H1 (cell line): ENCODE data around the gene SERINC5. TPM values are rescaled to one million over a fixed set of nuclear protein-coding genes. Genes with fewer than 3 reads are reported as not detected.

ENCODE experiments used
- TAF1 ChIP-seq: IDR thresholded peaks from 2 replicates; pipeline ENCODE4 v1.6.1; 2011; ENCODE audit warnings: mild to moderate bottlenecking, low read depth, low read length
- polyA plus RNA-seq, 7 experiments: library from polyadenylated mRNA; depleted of rRNA in 3 of 7; stranded (reverse) in 5 of 7; unstranded in 2 of 7; fragments of >200 nt in 5 of 7; fragments of 200-250 nt in 2 of 7; gene quantifications; 1 replicate in 5 of 7; 2 replicates in 1 of 7; 4 replicates in 1 of 7; pipeline versions ENCODE4 v1.2.1 to v1.2.3, GENCODE V29; 2011 to 2013; ENCODE audit warnings: missing spikeins in 2 of 7, mixed read lengths in 2 of 7
- total RNA-seq: library from RNA; stranded (reverse); fragmentation: NEBNext Ultra II Directional; extraction: Animal tissue kit (Norgen Biotek cat#: 25700); gene quantifications from 2 replicates; pipeline ENCODE4 v1.2.1, GENCODE V29; 2021
- TF ChIP-seq, protein P1 (sequence below): fragments of 300-600 bp; sonication (generic); IDR thresholded peaks from 2 replicates; pipeline ENCODE4 v1.7.1; 2012; ENCODE audit warnings: low read length, moderate library complexity, mild to moderate bottlenecking, inconsistent platforms; ENCODE audit not compliant: insufficient replicate concordance
- TF ChIP-seq, protein P2 (sequence below): IDR thresholded peaks from 2 replicates; pipeline ENCODE4 v1.6.1; 2011; ENCODE audit warnings: low read length, improper control_type of control experiment

SERINC5 gene
- total and polyA plus RNA-seq, 2 of the 8 experiments (the other 6 are each of a cell fraction or from before 2014, with no cell fraction given) = 32.2 to 149 TPM

DNA sequence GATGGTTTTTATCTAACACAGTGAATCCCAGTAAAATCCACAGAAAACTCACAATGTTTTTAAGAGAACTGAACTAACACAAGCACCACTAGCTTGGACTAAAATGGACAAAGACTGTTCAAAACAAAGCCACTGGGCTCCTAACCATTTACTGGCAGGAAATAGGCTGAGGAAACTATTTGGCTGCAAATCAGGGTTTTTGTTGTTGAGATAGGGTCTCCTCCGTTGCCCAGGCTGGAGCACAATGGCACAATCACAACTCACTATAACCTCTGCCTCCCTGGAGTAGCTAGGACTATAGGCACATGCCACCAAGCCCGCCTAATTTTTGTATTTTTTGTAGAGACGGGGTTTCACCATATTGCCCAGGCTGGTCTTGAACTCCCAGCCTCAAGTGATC is 121.0 kb downstream of the SERINC5 start (continued):
- TF ChIP-seq, protein P1, sequence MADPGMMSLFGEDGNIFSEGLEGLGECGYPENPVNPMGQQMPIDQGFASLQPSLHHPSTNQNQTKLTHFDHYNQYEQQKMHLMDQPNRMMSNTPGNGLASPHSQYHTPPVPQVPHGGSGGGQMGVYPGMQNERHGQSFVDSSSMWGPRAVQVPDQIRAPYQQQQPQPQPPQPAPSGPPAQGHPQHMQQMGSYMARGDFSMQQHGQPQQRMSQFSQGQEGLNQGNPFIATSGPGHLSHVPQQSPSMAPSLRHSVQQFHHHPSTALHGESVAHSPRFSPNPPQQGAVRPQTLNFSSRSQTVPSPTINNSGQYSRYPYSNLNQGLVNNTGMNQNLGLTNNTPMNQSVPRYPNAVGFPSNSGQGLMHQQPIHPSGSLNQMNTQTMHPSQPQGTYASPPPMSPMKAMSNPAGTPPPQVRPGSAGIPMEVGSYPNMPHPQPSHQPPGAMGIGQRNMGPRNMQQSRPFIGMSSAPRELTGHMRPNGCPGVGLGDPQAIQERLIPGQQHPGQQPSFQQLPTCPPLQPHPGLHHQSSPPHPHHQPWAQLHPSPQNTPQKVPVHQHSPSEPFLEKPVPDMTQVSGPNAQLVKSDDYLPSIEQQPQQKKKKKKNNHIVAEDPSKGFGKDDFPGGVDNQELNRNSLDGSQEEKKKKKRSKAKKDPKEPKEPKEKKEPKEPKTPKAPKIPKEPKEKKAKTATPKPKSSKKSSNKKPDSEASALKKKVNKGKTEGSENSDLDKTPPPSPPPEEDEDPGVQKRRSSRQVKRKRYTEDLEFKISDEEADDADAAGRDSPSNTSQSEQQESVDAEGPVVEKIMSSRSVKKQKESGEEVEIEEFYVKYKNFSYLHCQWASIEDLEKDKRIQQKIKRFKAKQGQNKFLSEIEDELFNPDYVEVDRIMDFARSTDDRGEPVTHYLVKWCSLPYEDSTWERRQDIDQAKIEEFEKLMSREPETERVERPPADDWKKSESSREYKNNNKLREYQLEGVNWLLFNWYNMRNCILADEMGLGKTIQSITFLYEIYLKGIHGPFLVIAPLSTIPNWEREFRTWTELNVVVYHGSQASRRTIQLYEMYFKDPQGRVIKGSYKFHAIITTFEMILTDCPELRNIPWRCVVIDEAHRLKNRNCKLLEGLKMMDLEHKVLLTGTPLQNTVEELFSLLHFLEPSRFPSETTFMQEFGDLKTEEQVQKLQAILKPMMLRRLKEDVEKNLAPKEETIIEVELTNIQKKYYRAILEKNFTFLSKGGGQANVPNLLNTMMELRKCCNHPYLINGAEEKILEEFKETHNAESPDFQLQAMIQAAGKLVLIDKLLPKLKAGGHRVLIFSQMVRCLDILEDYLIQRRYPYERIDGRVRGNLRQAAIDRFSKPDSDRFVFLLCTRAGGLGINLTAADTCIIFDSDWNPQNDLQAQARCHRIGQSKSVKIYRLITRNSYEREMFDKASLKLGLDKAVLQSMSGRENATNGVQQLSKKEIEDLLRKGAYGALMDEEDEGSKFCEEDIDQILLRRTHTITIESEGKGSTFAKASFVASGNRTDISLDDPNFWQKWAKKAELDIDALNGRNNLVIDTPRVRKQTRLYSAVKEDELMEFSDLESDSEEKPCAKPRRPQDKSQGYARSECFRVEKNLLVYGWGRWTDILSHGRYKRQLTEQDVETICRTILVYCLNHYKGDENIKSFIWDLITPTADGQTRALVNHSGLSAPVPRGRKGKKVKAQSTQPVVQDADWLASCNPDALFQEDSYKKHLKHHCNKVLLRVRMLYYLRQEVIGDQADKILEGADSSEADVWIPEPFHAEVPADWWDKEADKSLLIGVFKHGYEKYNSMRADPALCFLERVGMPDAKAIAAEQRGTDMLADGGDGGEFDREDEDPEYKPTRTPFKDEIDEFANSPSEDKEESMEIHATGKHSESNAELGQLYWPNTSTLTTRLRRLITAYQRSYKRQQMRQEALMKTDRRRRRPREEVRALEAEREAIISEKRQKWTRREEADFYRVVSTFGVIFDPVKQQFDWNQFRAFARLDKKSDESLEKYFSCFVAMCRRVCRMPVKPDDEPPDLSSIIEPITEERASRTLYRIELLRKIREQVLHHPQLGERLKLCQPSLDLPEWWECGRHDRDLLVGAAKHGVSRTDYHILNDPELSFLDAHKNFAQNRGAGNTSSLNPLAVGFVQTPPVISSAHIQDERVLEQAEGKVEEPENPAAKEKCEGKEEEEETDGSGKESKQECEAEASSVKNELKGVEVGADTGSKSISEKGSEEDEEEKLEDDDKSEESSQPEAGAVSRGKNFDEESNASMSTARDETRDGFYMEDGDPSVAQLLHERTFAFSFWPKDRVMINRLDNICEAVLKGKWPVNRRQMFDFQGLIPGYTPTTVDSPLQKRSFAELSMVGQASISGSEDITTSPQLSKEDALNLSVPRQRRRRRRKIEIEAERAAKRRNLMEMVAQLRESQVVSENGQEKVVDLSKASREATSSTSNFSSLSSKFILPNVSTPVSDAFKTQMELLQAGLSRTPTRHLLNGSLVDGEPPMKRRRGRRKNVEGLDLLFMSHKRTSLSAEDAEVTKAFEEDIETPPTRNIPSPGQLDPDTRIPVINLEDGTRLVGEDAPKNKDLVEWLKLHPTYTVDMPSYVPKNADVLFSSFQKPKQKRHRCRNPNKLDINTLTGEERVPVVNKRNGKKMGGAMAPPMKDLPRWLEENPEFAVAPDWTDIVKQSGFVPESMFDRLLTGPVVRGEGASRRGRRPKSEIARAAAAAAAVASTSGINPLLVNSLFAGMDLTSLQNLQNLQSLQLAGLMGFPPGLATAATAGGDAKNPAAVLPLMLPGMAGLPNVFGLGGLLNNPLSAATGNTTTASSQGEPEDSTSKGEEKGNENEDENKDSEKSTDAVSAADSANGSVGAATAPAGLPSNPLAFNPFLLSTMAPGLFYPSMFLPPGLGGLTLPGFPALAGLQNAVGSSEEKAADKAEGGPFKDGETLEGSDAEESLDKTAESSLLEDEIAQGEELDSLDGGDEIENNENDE = no peak
- TF ChIP-seq TAF1 = no peak
- TF ChIP-seq, protein P2, sequence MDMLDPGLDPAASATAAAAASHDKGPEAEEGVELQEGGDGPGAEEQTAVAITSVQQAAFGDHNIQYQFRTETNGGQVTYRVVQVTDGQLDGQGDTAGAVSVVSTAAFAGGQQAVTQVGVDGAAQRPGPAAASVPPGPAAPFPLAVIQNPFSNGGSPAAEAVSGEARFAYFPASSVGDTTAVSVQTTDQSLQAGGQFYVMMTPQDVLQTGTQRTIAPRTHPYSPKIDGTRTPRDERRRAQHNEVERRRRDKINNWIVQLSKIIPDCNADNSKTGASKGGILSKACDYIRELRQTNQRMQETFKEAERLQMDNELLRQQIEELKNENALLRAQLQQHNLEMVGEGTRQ = no peak
